Osteoblast (primary cell): ENCODE measurements around the gene ESPN. TPM values are rescaled to one million over a fixed set of nuclear protein-coding genes. Genes with fewer than 3 reads are reported as not detected.
A peak's percentile ranks its signal among the peaks of the same experiment; 100 is the strongest.

Source experiments
- DNase-seq: peaks from one replicate; pipeline ENCODE4 v3.0.0; 2011; ENCODE audit warnings: low spot score, mixed read lengths; ENCODE audit not compliant: insufficient read length; ENCODE audit errors: missing footprints
- H2AFZ ChIP-seq: 2 replicates; pipeline ENCODE4 v1.6.0; 2011; ENCODE audit warnings: mild to moderate bottlenecking, low read length
- H3K27ac ChIP-seq: 2 replicates; pipeline ENCODE4 v1.5.1; 2011; ENCODE audit warnings: mild to moderate bottlenecking, low read depth, low read length, moderate library complexity
- H3K27me3 ChIP-seq: 2 replicates; pipeline ENCODE4 v1.6.0; 2012; ENCODE audit warnings: mild to moderate bottlenecking, control low read depth, inconsistent platforms, low read length, moderate library complexity; ENCODE audit not compliant: insufficient read depth
- H3K36me3 ChIP-seq: 2 replicates; pipeline ENCODE4 v1.5.1; 2011; ENCODE audit warnings: mild to moderate bottlenecking, low read length, control low read depth, moderate library complexity; ENCODE audit not compliant: insufficient read depth
- H3K4me1 ChIP-seq: 2 replicates; pipeline ENCODE4 v1.5.1; 2011; ENCODE audit warnings: mild to moderate bottlenecking, low read length, control low read depth, moderate library complexity; ENCODE audit not compliant: insufficient read depth
- H3K4me2 ChIP-seq: 2 replicates; pipeline ENCODE4 v1.6.0; 2011; ENCODE audit warnings: mild to moderate bottlenecking, low read length; ENCODE audit not compliant: insufficient read depth
- H3K4me3 ChIP-seq: fragments of 200-600 bp; sonication (generic); 3 replicates; pipeline ENCODE4 v1.5.1; 2012; ENCODE audit warnings: mild to moderate bottlenecking, low read length, inconsistent platforms; ENCODE audit not compliant: insufficient read depth
- H3K79me2 ChIP-seq: 2 replicates; pipeline ENCODE4 v1.6.0; 2012; ENCODE audit warnings: mild to moderate bottlenecking, low read length, control low read depth, inconsistent platforms; ENCODE audit not compliant: insufficient read depth
- H3K9me3 ChIP-seq: 2 replicates; pipeline ENCODE4 v1.5.1; 2011; ENCODE audit warnings: low read depth, low read length, control low read depth
- H4K20me1 ChIP-seq: 2 replicates; pipeline ENCODE4 v1.6.0; 2012; ENCODE audit warnings: mild to moderate bottlenecking, low read length, control low read depth; ENCODE audit not compliant: insufficient read depth
- CTCF ChIP-seq: IDR thresholded peaks from 2 replicates; pipeline ENCODE4 v1.5.1; 2011; ENCODE audit warnings: mild to moderate bottlenecking, low read depth, low read length, moderate library complexity; ENCODE audit errors: extremely low read depth
- small RNA-seq: library from RNA; depleted of rRNA; stranded (forward); fragments of <200 nt; gene quantifications from one replicate; pipeline ENCODE3, GENCODE V24; 2012
- total RNA-seq: library from RNA; depleted of rRNA; stranded (reverse); fragments of >200 nt; gene quantifications from 2 replicates; pipeline ENCODE4 v1.2.3, GENCODE V29; 2012

Gene ESPN
- total RNA-seq, 1 donor: not detected

DNA sequence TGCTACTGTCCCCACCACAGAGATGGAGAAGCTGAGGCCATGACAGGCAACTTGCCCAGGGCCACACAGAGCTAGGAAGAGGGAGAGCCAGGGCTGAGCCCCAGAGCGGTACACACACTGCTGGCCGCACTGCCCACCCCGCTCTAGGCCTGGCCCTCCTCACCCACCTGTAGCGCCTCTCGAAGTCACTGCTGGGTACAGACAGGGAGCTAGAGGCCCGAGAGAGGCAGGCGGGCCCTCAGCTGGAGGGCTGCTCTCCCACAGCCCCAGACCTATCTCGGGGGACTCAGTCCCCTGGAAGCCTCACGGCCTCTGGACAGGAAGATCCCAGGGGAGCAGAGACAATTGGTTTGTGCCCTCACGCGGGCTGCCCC is 84.2 kb downstream of the ESPN start:
- H2AFZ ChIP-seq: no peak overlapping the region

GRCh38 chr1:6509220-6509918 is 84.8 kb downstream of the ESPN start:
- Histone ChIP-seq H3K27me3 (no peaks in the 10 kb centered on the region), H4K20me1 (no peaks in the 10 kb centered on the region), H3K4me1 (no peaks in the 10 kb centered on the region), H3K79me2 (no peaks in the 10 kb centered on the region), H3K9me3 (no peaks in the 10 kb centered on the region), H2AFZ (no peak overlapping the region), H3K4me2 (no peak overlapping the region), H3K4me3 (no peak overlapping the region), H3K36me3 (no peaks in the 10 kb centered on the region), H3K27ac (no peak overlapping the region)
- no peak for TF ChIP-seq CTCF
- DNase-seq: peak; percentile 70

More for the DNA sequence above, 84.2 kb downstream of the ESPN start:
- H3K27me3 ChIP-seq: no peaks in the 10 kb centered on the region
- H3K4me2 ChIP-seq: no peak overlapping the region
- H3K79me2 ChIP-seq: no peaks in the 10 kb centered on the region
- H3K9me3 ChIP-seq: no peaks in the 10 kb centered on the region
- H3K27ac ChIP-seq: no peak overlapping the region
- peak; percentile 80 for DNase-seq
- no peaks in the 10 kb centered on the region for H3K36me3 ChIP-seq
- H3K4me3 ChIP-seq: no peak overlapping the region
- H4K20me1 ChIP-seq: no peaks in the 10 kb centered on the region
- no peak for TF ChIP-seq CTCF
- H3K4me1 ChIP-seq: no peaks in the 10 kb centered on the region

DNA sequence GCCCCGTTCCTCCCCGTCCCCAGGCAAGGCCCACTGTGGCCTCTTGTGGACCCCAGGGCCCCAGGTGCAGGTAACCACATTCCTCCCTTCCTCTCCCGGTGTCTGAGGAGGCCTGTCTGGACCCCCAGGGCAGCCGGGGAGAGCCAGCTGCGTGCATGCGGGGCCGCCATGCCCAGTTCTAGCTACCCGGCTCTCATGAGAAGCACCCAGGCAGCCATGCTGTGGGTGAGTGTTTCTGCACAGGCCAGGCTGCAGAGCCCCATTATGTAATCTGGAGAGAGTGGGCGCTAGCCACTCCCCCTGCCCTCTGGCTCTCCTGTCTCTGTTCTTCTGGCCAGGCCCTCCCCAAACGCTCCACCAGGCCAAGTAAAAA is 85.3 kb downstream of the ESPN start:
- Histone ChIP-seq H3K4me3 (no peak overlapping the region), H3K9me3 (no peaks in the 10 kb centered on the region), H4K20me1 (no peaks in the 10 kb centered on the region), H3K36me3 (no peaks in the 10 kb centered on the region), H3K4me2 (no peak overlapping the region), H2AFZ (no peak overlapping the region), H3K27me3 (no peaks in the 10 kb centered on the region), H3K79me2 (no peaks in the 10 kb centered on the region), H3K4me1 (no peaks in the 10 kb centered on the region), H3K27ac (no peak overlapping the region)
- TF ChIP-seq CTCF: no peak
- peak; percentile 81 for DNase-seq

- no peaks in the 10 kb centered on the region for H3K36me3 ChIP-seq
- no peak overlapping the region for H3K27ac ChIP-seq
- no peaks in the 10 kb centered on the region for H4K20me1 ChIP-seq
- TF ChIP-seq CTCF: no peak
- H3K27me3 ChIP-seq: no peaks in the 10 kb centered on the region
- no peak overlapping the region for H3K4me2 ChIP-seq
- peak; percentile 32 for DNase-seq
- H3K9me3 ChIP-seq: no peaks in the 10 kb centered on the region
- no peak overlapping the region for H2AFZ ChIP-seq
- H3K4me3 ChIP-seq: no peak overlapping the region
- no peaks in the 10 kb centered on the region for H3K79me2 ChIP-seq
- H3K4me1 ChIP-seq: no peaks in the 10 kb centered on the region
Observed at GRCh38 chr1:6510493-6510892, 85.9 kb downstream of the ESPN start.

Small RNA genes within 50 kb of the gene (small RNA-seq; reads per million reads assigned to genes)
- not detected for gene MIR4252

Other genes starting within 250 kb of the ESPN start
- under 0.01 TPM in 1 of 2 replicates, not detected in the other for gene CHD5, start 244.5 kb upstream of the ESPN start, total RNA-seq
- gene RPL22, start 225.2 kb upstream of the ESPN start, total RNA-seq: 93.0 and 99.3 TPM in 2 replicates
- gene RNF207, start 218.7 kb upstream of the ESPN start, total RNA-seq: 10.6 and 42.7 TPM in 2 replicates
- 60.8 and 63.6 TPM in 2 replicates for gene ICMT, start 188.8 kb upstream of the ESPN start, total RNA-seq
- not detected in 2 replicates for gene HES3, start 180.6 kb upstream of the ESPN start, total RNA-seq
- 2.9 and 4.0 TPM in 2 replicates for gene GPR153, start 163.7 kb upstream of the ESPN start, total RNA-seq
- gene ACOT7, start 31.0 kb upstream of the ESPN start, total RNA-seq: 9.1 and 10.9 TPM in 2 replicates
- gene HES2, start 4.9 kb upstream of the ESPN start, total RNA-seq: not detected in 2 replicates
- 3.3 and 5.0 TPM in 2 replicates for gene TNFRSF25, start 41.4 kb downstream of the ESPN start, total RNA-seq
- 11.2 and 13.3 TPM in 2 replicates for gene PLEKHG5, start 66.9 kb downstream of the ESPN start, total RNA-seq
- gene NOL9, start 129.7 kb downstream of the ESPN start, total RNA-seq: 31.1 and 32.1 TPM in 2 replicates
- gene TAS1R1, start 130.5 kb downstream of the ESPN start, total RNA-seq: under 0.01 and 0.29 TPM in 2 replicates
- 11.5 and 14.5 TPM in 2 replicates for gene ZBTB48, start 155.2 kb downstream of the ESPN start, total RNA-seq
- 76.3 and 86.1 TPM in 2 replicates for gene KLHL21, start 178.1 kb downstream of the ESPN start, total RNA-seq
- gene PHF13, start 189.0 kb downstream of the ESPN start, total RNA-seq: 13.4 and 16.8 TPM in 2 replicates
- gene THAP3, start 200.1 kb downstream of the ESPN start, total RNA-seq: 19.2 and 19.5 TPM in 2 replicates